DND-41 (cell line): ENCODE measurements around the gene FGD6.

Source experiments
- ATAC-seq: fragments of 200-7000 bp; cut with Tn5 transposase; 3 replicates; pipeline ENCODE4 v1.9.1; 2021; ENCODE audit warnings: low read depth; ENCODE audit not compliant: insufficient read depth
- DNase-seq: peaks from one replicate; pipeline ENCODE4 v3.0.0-alpha.2; 2020
- H2AFZ ChIP-seq: 2 replicates; pipeline ENCODE4 v1.6.0; 2012; ENCODE audit warnings: low read depth, low read length
- H3K27ac ChIP-seq: 2 replicates; pipeline ENCODE4 v1.5.1; 2012; ENCODE audit warnings: low read length, inconsistent platforms
- H3K27me3 ChIP-seq: fragments of 200-600 bp; sonication (generic); 2 replicates; pipeline ENCODE4 v1.6.0; 2012; ENCODE audit warnings: low read length, mild to moderate bottlenecking, inconsistent platforms; ENCODE audit not compliant: insufficient read depth, poor library complexity
- H3K36me3 ChIP-seq: 2 replicates; pipeline ENCODE4 v1.5.1; 2012; ENCODE audit warnings: low read length, inconsistent platforms; ENCODE audit not compliant: insufficient read depth
- H3K4me1 ChIP-seq: 2 replicates; pipeline ENCODE4 v1.5.1; 2012; ENCODE audit warnings: mild to moderate bottlenecking, low read length; ENCODE audit not compliant: insufficient read depth
- H3K4me2 ChIP-seq: 2 replicates; pipeline ENCODE4 v1.6.0; 2012; ENCODE audit warnings: mild to moderate bottlenecking, moderate library complexity, low read length, inconsistent platforms; ENCODE audit not compliant: insufficient read depth
- H3K4me3 ChIP-seq, 2 experiments: fragments of 200-600 bp in 1 of 2; shearing (Covaris generic) in 1 of 2; 2 replicates each; pipeline ENCODE4 v1.5.1; 2012 to 2016; ENCODE audit warnings: inconsistent platforms in 2 of 2, low read length in 2 of 2, mild to moderate bottlenecking in 2 of 2, low read depth in 1 of 2, moderate library complexity in 1 of 2
- H3K79me2 ChIP-seq: 2 replicates; pipeline ENCODE4 v1.6.0; 2012; ENCODE audit warnings: low read length, inconsistent platforms; ENCODE audit not compliant: insufficient read depth
- H3K9ac ChIP-seq: 2 replicates; pipeline ENCODE4 v1.6.0; 2012; ENCODE audit warnings: low read depth, mild to moderate bottlenecking, inconsistent platforms, low read length, moderate library complexity
- H3K9me3 ChIP-seq: 2 replicates; pipeline ENCODE4 v1.5.1; 2012; ENCODE audit warnings: low read length, moderate library complexity, mild to moderate bottlenecking, inconsistent platforms; ENCODE audit not compliant: insufficient read depth, severe bottlenecking
- H4K20me1 ChIP-seq: 2 replicates; pipeline ENCODE4 v1.6.0; 2012; ENCODE audit warnings: low read length; ENCODE audit not compliant: insufficient read depth
- EZH2 ChIP-seq: IDR thresholded peaks from 3 replicates; pipeline ENCODE4 v1.6.1; 2012; ENCODE audit warnings: borderline replicate concordance, low read depth, mild to moderate bottlenecking, moderate library complexity, low read length, inconsistent platforms; ENCODE audit not compliant: severe bottlenecking
- TF ChIP-seq, protein P1 (sequence below): IDR thresholded peaks from 2 replicates; pipeline ENCODE4 v1.5.1; 2012; ENCODE audit warnings: borderline replicate concordance, low read length, moderate library complexity, mild to moderate bottlenecking; ENCODE audit not compliant: poor library complexity, severe bottlenecking; ENCODE audit errors: extremely low read depth

FGD6 gene

DNA sequence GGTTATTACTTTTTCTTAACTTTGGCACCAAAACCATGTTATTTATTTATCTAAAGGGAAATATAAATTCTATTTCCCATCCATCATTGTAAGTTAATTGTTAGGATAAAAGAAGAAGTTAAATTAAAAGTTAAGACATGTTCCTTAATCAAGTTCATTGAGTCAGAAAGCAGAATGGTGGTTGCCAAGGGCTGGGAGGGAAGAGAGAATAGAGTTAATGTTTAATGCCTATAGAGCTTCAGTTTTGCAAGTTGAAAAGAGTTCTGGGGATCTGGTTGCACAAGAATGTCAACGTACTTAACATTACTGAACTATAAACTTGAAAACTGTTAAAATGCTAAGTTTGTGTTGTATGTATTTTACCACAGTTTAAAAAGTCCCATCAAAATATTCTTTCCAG, 80.7 kb downstream of the FGD6 start:
- Histone ChIP-seq H3K4me3 (no peak overlapping the region), H2AFZ (no peak overlapping the region), H3K27ac (no peak overlapping the region), H3K27me3 (no peaks in the 10 kb centered on the region), H3K9ac (no peak overlapping the region), H3K4me2 (no peak overlapping the region), H4K20me1 (no peaks in the 10 kb centered on the region), H3K9me3 (no peaks in the 10 kb centered on the region), H3K36me3 (no peaks in the 10 kb centered on the region), H3K4me1 (no peaks in the 10 kb centered on the region), H3K79me2 (no peaks in the 10 kb centered on the region)
- TF ChIP-seq, protein P1, sequence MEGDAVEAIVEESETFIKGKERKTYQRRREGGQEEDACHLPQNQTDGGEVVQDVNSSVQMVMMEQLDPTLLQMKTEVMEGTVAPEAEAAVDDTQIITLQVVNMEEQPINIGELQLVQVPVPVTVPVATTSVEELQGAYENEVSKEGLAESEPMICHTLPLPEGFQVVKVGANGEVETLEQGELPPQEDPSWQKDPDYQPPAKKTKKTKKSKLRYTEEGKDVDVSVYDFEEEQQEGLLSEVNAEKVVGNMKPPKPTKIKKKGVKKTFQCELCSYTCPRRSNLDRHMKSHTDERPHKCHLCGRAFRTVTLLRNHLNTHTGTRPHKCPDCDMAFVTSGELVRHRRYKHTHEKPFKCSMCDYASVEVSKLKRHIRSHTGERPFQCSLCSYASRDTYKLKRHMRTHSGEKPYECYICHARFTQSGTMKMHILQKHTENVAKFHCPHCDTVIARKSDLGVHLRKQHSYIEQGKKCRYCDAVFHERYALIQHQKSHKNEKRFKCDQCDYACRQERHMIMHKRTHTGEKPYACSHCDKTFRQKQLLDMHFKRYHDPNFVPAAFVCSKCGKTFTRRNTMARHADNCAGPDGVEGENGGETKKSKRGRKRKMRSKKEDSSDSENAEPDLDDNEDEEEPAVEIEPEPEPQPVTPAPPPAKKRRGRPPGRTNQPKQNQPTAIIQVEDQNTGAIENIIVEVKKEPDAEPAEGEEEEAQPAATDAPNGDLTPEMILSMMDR, result no peak
- no peak for TF ChIP-seq EZH2
- ATAC-seq, result no peak
- DNase-seq, result no peak

DNA sequence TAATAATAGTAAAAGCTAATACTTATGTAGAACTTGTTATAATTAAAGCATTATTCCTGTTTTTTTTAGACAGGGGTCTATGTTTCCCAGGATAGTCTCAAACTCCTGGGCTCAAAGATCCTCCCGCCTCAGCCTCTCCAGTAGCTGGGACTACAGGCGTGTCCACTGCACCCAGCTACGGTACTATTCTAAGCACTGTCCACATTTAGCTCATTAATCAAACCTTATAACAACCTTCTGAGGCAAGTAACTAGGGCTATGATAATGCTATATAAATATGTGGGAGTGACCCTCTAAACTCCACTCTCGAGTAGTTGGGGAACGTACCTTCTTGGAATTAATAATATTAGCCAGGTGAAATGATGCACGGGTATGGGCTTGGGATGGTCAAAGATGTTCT, 83.2 kb downstream of the FGD6 start:
- H3K27ac ChIP-seq, result no peak overlapping the region
- no peaks in the 10 kb centered on the region for H3K27me3 ChIP-seq
- no peak overlapping the region for H3K9ac ChIP-seq
- H3K9me3 ChIP-seq, result no peaks in the 10 kb centered on the region
- H3K36me3 ChIP-seq, result no peaks in the 10 kb centered on the region
- no peaks in the 10 kb centered on the region for H4K20me1 ChIP-seq
- no peaks in the 10 kb centered on the region for H3K79me2 ChIP-seq
- TF ChIP-seq, protein P1, result no peak
- no peak for TF ChIP-seq EZH2
- no peak overlapping the region for H3K4me3 ChIP-seq
- no peak overlapping the region for H3K4me2 ChIP-seq
- H2AFZ ChIP-seq, result no peak overlapping the region
- no peaks in the 10 kb centered on the region for H3K4me1 ChIP-seq
- DNase-seq (no peak), ATAC-seq (no peak)

DNA sequence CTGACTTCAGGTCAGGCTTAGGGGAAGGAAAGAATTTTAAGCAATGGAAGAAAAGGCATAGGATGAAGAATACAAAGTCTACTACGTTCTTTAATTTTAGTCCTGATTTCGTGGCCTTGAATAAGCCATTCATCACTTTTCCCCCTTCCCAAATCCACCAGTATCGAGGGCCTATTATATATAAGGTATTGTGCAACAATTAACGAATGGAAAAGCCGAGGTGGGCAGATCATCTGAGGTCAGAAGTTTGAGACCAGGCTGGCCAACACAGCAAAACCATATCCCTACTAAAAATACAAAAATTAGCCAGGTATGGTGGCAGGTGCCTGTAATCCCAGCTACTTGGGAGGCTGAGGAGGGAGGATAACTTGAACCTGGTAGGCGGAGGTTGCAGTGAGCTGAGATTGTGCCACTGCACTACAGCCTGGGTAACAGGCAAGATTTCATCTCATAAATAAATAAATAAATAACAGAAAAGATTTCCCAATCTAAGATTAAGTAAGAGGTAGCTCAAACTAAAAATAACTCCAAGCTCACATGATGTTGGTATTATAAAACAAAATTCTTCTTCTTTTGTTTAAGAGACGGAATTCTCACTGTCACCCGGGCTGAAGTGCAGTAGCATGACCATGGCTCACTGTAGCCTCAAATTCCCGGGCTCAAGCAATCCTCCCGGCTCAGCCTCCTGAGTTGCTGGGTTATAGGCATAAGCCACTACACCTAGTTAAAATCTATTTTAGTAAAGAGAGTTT, 85.5 kb downstream of the FGD6 start:
- H3K79me2 ChIP-seq, result no peaks in the 10 kb centered on the region
- no peak overlapping the region for H2AFZ ChIP-seq
- no peaks in the 10 kb centered on the region for H3K9me3 ChIP-seq
- no peaks in the 10 kb centered on the region for H3K27me3 ChIP-seq
- DNase-seq, result no peak
- no peak overlapping the region for H3K9ac ChIP-seq
- no peaks in the 10 kb centered on the region for H3K4me1 ChIP-seq
- no peak for TF ChIP-seq EZH2
- TF ChIP-seq, protein P1, result no peak
- no peaks in the 10 kb centered on the region for H4K20me1 ChIP-seq
- no peak overlapping the region for H3K4me3 ChIP-seq
- H3K27ac ChIP-seq, result no peak overlapping the region
- no peak overlapping the region for H3K4me2 ChIP-seq
- ATAC-seq, result no peak
- H3K36me3 ChIP-seq, result no peaks in the 10 kb centered on the region
